GM21619 (cell line): Measurements from ENCODE around the gene TOMM40L.

Experiments
- ATAC-seq: cut with Tn5 transposase; IDR thresholded peaks from one replicate; pipeline ENCODE4 v1.9.1; 2021; ENCODE audit not compliant: unreplicated experiment

TOMM40L gene

DNA sequence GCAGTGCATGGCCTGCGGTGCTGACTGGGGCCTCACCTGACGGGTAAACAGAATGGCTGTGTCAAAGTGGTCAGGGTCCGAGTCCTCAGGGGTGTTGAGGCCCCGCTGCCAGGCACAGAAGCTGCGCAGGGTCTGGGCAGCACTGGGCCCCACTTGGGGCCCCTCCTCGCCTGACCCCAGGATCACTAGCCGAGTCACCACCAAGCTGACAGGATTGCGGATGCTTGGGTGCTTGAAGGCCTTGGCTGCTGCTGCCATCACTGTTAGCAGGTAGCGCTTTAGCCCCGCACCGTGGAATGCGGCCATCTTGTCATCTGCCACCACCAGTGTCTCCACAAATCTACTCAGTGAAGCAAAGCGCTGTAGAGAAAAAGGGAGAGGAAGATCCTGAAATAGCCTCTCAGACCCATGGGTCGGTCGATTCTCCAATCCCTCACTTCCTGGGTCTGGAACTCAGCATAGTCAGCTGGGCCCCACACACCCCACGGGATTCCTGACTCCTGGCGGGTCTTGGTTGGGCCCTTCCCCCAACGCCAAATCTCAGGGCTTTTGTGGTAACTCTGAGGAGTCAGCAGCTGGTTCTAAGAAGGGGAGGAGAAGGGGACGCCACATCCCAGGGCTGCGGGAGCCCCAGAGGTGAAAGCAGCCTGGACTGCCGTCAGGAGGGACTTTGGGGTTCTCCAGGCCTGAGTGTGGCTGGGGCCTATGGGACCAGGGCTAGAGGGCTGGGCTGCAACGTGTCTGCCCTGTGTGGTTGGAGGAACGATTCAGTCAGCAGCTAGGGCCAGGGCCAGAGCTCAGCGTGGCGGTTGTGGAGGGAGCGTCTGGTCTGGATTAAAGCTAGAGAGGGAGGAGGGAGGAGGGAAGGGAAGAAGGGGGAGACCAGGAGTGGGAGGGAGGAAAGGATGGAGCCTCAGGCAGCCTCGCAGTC is 29.1 kb upstream of the TOMM40L start:
- ATAC-seq: no peak

DNA sequence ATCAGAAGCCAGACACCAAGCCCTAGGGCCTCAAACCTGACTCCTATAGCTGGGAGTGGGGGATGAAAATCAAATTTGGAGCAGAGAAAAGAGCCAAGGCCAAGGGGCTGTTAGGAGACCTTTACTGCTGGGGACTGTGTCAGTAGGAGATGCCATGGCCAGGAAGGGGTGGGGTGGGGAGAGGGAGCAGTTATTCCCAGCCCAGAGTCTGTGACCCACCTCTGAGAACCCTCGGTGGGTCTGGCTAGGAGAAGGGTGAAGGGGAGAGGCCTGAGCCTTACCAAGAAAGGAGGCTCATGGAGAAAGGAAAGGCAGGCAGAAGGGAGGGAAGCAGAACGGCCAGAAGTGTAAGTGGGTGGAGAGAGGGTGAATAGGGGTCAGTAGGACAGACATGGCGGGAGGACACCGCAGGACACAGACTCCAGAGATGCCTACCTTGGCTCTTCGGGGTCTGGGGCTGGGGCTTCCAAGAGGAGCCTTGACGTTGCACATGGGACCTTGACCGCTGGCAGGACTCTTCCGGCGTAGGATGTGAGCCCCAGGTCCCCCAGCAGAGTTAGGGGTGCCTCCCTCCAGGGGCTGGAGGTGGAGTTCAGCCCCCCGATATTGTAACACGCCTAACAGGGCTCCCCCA is 28.2 kb upstream of the TOMM40L start:
- ATAC-seq: no peak

DNA sequence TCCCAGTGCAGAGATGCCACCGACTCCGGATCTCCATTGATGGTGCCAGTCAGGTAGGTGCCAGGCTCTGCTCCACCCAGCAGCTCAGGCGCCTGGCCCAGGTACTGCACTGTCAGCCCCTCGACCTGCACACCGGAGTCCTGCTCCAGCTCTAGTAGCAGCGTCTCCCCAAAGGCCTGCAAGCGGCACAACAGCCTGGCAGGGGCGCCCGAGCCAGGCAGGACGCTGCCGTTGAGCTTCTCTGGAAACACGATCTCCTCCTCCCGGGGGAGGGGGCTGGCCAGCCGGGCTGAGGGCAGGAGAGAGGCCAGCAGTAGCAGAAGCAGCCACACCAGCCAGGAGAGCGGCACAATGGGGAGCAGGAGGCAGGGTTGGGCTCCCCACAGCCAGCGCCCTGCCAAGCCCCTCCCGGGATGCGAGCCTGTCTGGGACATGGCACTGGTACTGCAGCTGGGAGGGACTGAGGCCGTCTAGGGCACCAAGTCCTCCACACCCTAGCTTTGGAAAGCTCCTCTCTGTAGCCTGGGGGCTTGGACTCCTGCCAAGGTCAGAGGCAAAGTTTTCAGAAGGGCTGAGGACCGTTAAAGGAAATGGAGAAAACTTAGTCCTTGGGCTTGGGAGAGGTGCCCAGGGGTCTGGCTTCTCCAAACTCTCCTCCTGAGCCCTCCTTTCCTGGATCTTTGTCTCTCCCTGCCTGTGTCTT is 27.5 kb upstream of the TOMM40L start:
- no peak for ATAC-seq

DNA sequence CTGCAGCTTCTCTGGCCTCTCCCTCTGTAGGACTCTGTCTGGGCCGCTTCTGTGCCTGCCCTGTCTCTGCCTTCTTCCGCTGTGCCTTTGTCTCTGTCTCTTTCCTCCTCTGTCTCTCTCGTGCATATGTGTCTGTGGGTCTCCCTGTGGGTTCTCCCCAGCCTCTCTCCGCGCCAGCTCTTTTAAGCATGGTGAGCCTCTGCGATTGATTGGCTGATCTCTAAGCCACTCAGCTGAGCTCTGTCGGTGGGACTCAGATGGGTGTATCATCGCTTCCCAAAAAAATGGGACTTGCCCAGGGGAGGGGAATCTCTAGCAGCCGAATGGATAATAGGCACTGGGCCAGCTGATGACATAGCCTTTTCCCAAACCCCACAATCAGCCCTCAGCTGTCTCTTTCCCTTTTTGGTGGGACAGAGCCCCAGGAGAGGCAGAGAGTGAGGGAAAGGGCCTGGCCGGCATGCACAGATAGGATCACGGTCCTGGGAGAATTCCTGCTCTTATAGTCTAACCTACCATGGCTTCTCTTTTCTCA is 26.9 kb upstream of the TOMM40L start, which contains the start of gene ADAMTS4:
ADAMTS4 (minus strand) TSS at position 158 of the 535 bp plus-strand sequence. CDS start 427 bp downstream, outside the sequence.
- no peak for ATAC-seq

DNA sequence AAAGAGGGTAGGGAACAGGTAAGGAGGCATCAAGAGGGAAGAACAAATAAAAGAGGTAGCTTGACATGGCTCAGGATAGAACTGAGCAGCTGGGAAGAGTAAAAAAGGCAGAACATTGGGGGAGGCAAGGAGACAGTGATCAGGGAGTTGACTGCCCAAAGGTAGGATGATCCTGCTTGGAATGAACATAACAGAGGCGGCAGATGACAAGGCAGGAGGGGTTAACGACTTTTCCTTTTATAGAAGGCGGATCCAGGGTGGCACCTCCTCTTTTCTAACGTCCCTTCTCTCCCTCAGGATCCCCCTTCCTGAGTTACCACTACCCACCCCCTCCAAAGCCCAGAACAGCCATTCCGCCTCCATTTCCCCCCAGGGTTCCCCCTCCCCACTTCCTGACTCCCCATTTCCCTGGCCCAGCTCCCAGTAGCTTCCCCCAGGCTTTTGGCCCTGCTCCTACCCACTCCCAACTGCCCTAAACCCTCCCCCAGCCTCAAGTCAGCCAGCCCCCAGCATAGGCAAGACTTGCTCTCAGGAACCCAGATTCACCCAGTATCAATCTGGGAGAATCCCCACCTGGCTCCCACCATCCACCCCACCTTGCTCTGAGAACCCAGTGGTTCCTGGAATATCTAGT is 26.2 kb upstream of the TOMM40L start:
- ATAC-seq: no peak

DNA sequence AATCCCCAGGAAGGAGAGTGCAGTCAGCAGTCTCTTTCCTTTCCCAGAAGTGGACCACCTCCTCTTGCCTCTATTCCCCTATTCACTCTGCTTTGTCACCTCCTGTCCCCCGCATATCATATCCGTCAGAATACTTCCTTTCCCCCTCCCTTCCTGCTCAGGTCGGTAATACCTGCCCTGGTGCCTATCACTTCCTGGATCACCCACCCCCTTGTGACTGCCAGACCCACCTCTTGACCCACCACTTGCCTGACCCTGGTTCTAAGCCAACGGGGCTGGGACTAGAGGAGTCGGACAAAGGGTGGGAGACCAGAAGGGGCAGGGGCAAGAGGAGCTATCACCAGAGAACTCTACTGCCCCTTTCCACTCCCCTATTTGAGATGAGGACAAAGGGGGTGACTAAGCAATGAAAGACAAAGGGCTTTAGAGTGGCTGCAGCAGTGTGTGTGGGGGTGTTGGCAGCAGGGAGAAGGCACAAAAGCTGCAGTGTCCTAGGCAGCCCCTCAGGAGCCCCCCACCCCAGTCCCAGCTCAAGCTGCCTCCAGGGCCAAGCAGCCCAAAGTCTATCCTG is 25.4 kb upstream of the TOMM40L start:
- ATAC-seq: no peak

DNA sequence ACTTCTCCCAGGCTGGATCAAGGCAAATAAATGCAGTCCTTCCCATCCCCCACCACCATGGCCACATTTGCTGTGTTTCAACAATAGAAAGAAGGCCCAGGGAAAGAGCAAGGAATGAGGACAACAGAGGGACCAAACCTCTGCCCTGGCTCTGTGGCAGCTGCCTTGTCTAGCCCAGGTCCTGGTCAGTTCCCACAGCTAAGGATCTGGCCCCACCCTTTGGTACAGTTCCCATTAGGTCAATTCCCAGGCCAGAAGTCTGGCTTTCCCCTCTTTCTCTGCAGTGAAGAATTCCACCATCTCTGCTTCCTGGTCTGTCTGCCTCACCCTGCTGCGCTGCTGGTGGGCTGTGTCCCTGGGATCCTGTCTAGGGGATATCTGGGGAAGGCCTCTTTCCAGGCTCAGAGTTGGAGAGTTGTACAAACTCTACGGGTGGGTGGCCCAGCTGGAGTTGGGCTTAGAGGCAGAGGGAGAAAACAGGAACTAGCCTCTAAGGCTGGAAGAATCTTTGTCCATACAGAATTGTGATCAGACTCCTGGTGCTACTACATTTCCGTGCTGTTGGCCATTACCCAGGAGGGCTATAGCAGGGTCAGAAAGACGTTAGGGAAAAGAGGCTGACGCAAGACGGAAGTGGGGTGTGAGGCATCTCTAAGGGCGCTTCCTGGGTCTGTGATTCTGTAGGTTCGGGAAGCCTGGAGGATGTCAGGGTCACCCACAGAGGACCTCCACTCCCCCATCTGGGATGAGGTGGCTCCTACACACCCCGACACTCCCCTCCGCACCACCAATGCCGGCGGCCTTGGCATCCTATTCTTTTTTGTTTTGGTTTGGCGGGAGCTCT is 24.6 kb upstream of the TOMM40L start:
- ATAC-seq: no peak

DNA sequence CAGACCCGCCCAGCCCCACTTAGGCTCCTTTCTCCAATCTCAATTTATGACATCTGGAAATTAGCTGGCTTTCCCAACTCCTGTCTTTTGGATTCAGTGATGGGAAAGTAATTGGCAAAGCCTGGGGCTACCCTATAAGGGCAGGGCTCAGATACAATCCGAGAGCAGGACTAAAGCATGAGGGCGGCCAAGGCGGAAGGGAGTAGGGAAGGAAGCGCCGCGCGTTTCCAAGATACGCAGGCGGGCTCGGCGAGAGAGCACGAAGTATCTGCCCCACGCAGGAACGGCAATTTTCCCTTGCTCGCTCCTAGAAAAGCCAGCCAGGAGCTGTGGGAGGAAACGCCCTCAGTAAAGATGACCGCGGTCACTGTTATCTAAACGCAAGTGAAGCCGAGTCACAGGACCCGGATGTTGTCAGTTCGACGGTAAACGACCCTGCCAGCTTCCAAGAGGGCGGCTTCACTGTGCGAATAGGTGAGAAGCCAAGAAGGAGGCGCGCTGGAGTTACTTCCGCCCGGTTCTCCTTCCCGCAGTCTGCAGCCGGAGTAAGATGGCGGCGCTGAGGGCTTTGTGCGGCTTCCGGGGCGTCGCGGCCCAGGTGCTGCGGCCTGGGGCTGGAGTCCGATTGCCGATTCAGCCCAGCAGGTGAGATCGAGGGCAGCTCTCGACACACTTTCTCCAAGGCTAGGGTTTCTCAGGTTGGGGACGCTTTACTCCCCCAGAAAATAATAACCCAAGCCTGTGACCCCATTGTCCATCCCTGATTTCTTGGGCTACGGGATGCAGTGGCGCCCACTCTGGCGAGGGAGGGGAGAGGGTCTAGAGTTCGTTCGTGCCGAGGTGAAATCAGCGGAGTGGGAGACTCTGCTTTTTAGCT is 23.8 kb upstream of the TOMM40L start, which contains the start of gene NDUFS2:
NDUFS2 (plus strand) TSS at position 532 of the 877 bp plus-strand sequence; CDS start at position 551, 19 bp downstream.
- ATAC-seq: peak; percentile 98

DNA sequence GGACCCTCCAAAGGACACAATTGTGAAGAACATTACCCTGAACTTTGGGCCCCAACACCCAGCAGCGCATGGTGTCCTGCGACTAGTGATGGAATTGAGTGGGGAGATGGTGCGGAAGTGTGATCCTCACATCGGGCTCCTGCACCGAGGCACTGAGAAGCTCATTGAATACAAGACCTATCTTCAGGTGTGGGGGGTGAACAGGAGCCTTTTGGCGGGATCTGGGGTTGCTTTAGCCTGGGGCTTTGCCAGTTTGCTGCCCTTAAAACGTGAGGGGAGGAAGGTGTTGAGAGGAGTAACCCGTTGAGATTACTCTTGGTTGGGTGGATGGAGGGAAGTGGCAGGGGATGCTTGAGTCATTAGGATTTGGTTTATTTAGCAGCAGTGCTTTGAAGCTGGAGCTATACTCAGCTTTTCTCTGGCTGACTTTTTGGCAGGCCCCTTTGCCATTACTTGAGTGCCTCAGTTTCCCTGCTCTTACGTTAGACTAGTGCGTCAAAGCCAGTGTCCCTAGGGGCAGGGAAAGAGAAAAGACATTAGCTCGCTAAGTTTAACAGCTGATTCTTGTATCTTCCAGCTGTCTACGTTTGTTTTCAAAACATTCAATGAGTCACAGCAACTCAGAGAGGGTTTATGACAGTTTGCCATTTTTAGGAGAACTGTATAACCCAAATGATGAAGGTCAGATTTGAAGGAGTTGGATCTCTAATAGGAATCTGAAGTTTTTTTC is 19.3 kb upstream of the TOMM40L start:
- no peak for ATAC-seq

DNA sequence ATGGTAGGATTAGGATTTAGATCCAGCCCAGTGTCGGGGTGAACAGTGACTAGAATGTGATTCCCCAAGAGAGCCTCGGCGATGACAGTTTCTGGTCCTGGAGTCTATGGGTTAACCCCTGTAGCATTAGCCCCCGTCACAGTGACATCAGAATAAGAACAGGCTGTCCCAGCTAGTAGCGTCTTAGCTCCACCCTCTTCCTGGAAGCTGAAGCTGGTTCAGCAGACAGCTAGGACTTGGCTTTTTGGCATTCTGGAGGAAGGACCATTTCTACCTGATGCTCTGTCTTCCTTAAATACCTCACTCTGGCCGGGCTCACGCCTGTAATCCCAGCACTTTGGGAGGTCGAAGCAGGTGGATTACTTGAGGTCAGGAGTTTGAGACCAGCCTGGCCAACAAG is 18.7 kb upstream of the TOMM40L start:
- no peak for ATAC-seq

DNA sequence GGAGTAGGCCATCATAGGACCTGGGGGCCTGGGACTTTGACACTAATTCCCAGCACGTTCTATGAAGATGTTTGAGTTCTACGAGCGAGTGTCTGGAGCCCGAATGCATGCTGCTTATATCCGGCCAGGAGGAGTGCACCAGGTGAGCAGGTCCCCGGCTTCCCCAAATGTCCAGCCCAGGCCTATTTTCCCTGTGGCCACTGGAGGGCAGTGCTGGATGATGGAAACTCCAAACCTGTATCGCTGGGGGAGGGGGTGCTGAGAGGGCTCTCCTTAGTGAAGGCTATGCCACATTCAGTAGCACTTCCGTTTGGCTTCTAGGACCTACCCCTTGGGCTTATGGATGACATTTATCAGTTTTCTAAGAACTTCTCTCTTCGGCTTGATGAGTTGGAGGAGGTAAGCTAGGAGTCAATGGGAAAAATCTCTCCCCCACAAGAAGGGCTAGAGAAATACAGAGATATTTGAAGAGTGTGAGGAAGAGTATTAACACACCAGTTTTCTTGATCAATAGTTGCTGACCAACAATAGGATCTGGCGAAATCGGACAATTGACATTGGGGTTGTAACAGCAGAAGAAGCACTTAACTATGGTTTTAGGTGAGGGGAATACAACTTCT is 16.0 kb upstream of the TOMM40L start:
- no peak for ATAC-seq

DNA sequence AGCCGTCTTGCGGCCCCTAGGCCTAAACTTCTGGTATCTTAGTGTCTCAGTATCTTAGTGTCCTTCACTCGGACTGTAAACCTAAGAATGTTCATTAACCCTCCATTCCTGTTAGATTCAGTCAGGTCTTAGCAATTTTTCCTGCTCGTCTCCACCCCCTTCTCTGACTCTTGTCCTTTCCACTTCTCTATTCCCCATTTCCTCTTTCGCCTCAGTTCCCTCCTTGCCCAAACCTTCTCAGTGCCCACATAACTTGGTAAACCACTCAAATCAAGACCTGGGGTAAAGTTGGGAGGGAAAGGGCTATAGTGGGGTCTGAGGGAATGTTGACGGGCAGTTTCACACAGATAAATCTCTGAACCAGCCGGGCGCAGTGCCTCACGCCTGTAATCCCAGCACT is 11.5 kb upstream of the TOMM40L start:
- no peak for ATAC-seq

DNA sequence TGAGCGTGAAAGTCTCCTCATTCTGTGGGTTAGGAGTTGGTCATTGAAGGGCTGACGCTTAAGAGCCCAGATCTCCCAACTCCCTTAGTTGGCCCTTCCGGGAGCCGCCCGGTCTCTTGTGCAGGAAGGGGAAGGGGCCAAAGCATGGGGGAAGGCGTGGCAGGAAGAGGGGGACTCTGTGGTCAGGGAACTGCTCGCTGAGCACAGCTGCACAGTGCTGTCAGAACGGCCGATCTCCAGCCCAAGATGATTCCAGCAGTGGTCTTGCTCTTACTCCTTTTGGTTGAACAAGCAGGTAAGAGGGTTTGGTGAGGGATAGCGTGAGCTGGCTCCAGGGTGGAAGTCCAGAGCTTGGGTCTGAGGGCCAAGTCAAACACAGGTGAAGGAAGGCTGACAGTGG is 10.8 kb upstream of the TOMM40L start, which contains the start of gene FCER1G:
FCER1G (plus strand) TSS at position 220 of the 400 bp plus-strand sequence; CDS start at position 247, 27 bp downstream.
- no peak for ATAC-seq

DNA sequence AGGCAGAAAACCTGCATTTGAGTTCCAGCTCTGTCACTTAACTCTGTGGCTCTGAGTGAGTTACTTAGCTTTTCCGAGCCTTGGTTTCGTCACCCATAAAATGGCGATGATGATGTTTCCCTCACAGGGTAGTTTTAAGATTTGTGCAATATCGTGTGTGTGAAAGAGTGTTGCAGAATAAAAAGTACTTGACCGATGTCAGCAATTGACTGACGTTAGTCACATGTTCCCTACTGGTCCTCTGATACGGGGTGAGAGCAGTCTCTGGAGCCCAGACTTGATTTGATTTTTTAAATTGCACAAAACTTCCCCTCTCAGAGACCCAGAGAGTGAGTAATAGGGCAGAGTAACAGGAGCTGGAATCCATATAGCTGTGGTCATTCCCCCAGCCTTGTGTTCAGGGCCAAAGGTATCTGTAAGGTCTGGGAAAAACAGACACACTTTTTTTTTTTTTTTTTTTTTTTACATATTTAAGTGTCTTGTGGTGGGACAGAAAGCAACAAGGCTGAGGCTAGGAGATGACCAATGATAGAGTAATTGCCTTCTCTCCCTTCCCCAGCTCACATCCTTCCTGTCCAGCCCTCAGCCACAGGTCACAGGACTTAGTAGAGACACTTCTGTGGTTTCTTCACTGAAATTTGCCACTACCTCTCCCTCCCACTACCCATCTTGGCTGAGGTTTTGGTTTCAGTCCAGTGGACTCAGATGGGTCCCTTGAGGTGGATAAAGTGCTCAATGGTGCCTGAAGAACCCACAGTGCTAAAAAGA is 8.7 kb upstream of the TOMM40L start:
- peak; percentile 88 for ATAC-seq

DNA sequence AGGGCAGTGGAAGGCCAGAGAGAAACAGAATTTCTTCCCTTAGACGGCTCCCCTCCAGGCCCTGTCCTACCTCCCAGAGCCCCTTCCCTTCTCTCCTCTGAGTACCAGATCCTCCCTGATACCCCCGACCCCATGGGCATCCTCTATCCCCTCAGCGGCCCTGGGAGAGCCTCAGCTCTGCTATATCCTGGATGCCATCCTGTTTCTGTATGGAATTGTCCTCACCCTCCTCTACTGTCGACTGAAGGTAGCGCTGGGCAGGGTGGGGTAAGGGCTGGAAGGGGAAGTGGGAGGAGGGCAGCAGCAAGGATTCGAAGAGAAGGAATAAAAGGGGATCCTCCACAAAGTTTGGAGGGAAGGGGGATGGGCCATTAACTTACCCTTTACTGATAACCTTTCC is 8.0 kb upstream of the TOMM40L start:
- no peak for ATAC-seq

DNA sequence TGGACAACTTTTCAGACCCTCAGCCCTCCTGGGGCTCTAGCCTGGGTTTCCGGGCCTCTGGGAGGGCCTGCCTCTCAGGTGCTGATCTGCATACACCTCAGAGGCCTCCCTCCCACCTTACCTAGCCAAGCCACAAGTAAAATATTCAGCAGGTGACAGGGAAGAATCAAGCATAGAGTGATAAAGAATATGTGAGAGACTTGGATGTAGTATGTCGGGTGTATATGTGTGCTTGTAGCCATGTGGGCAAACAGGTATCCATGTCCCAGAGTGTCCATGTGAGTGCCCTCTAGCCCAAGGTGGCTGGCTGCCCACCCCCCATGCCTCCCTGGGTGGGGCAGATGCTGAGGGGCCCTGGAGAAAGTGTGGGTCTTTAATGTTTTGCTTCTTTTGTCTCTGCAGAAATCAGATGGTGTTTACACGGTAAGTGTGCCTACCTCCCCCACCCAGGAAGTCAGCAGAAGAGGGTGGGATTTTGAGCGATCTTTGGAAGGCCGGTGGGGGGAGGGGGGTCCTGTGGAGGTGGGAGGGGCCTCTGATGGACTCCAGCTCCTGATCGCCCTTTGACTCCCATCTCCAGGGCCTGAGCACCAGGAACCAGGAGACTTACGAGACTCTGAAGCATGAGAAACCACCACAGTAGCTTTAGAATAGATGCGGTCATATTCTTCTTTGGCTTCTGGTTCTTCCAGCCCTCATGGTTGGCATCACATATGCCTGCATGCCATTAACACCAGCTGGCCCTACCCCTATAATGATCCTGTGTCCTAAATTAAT is 7.4 kb upstream of the TOMM40L start:
- ATAC-seq: no peak
